Caco-2 (cell line): ENCODE data around the gene SPSB3. TPM values are rescaled to one million over a fixed set of nuclear protein-coding genes. Genes with fewer than 3 reads are reported as not detected.

Experiments
- BruUV-seq: library from RNA; stranded (reverse); fragments of 400-500 nt; replicated peaks from 2 replicates; lab custom pipeline; 2021; lab: Mats Ljungman, UMichigan
- CTCF ChIA-PET: fragments of 300-600 bp; sonication (Branson Sonifier 250); formaldehyde crosslinking; loops from one replicate; lab custom pipeline; 2022; ENCODE audit warnings: antibody characterized with exemption; lab: Charles Lee
- POLR2A ChIA-PET: fragments of 300-600 bp; sonication (Branson Sonifier 250); formaldehyde crosslinking; loops from one replicate; lab custom pipeline; 2022; ENCODE audit warnings: antibody characterized with exemption; lab: Charles Lee
- DNase-seq, 2 experiments: peaks; one replicate each; pipeline versions ENCODE4 v3.0.0 to v3.0.0-alpha.2; 2020 to 2022
- H3K27me3 ChIP-seq: replicated peaks from 2 replicates; pipeline ENCODE4 v1.6.0; 2011; ENCODE audit warnings: low read length; ENCODE audit not compliant: control insufficient read depth, insufficient read depth
- H3K36me3 ChIP-seq: 2 replicates; pipeline ENCODE4 v1.5.1; 2011; ENCODE audit warnings: low read length; ENCODE audit not compliant: control insufficient read depth, insufficient read depth
- H3K4me1 ChIP-seq: fragments of 250-450 bp; sonication (Bioruptor Pico); 2 replicates; pipeline ENCODE4 v1.5.1; 2020; ENCODE audit warnings: mild to moderate bottlenecking
- H3K4me3 ChIP-seq: 2 replicates; pipeline ENCODE4 v1.5.1; 2011; ENCODE audit warnings: low read depth, mild to moderate bottlenecking, control low read depth, low read length
- H3K9me3 ChIP-seq: fragments of 250-450 bp; sonication (Bioruptor Pico); 2 replicates; pipeline ENCODE4 v1.5.1; 2020; ENCODE audit warnings: mild to moderate bottlenecking, moderate library complexity
- H3K27ac Mint-ChIP-seq: one replicate; pipeline ENCODE4 v1.8.0; 2022; ENCODE audit warnings: mixed read lengths; ENCODE audit not compliant: unreplicated experiment
- H3K27me3 Mint-ChIP-seq: one replicate; pipeline ENCODE4 v1.8.0; 2022; ENCODE audit warnings: mixed read lengths; ENCODE audit not compliant: insufficient read depth, unreplicated experiment
- H3K36me3 Mint-ChIP-seq: one replicate; pipeline ENCODE4 v1.8.0; 2022; ENCODE audit warnings: mild to moderate bottlenecking, mixed read lengths; ENCODE audit not compliant: insufficient read depth, unreplicated experiment
- H3K4me1 Mint-ChIP-seq: one replicate; pipeline ENCODE4 v1.8.0; 2022; ENCODE audit warnings: low read depth, mixed read lengths; ENCODE audit not compliant: unreplicated experiment
- H3K4me3 Mint-ChIP-seq: one replicate; pipeline ENCODE4 v1.8.0; 2022; ENCODE audit warnings: mild to moderate bottlenecking, moderate library complexity, mixed read lengths; ENCODE audit not compliant: unreplicated experiment
- H3K9me3 Mint-ChIP-seq: one replicate; pipeline ENCODE4 v1.8.0; 2022; ENCODE audit warnings: mixed read lengths; ENCODE audit not compliant: unreplicated experiment
- intact Hi-C: fragments of 100-400 bp; cut with micrococcal nuclease; formaldehyde crosslinking; loops from one replicate; pipeline ENCODE4 v1.10.0; 2022; ENCODE audit not compliant: unreplicated experiment
- total RNA-seq: library from RNA; stranded (reverse); gene quantifications from 2 replicates; pipeline ENCODE4 v1.2.3, GENCODE V29; 2022
- TF ChIP-seq, protein P1 (sequence below), 2 experiments: fragments of 200-600 bp in 1 of 2; IDR thresholded peaks; 1 replicate in 1 of 2; 2 replicates in 1 of 2; pipeline versions ENCODE4 v1.5.1 to v1.8.0; 2011 to 2022; ENCODE audit warnings: antibody characterized with exemption in 1 of 2, control low read depth in 1 of 2, inconsistent platforms in 1 of 2, low read depth in 1 of 2, low read length in 1 of 2, mild to moderate bottlenecking in 1 of 2, moderate library complexity in 1 of 2; ENCODE audit not compliant: insufficient read depth in 1 of 2, severe bottlenecking in 1 of 2, unreplicated experiment in 1 of 2

SPSB3 gene
- total RNA-seq, 1 experiment from 2014 or later: 28.0 TPM

DNA sequence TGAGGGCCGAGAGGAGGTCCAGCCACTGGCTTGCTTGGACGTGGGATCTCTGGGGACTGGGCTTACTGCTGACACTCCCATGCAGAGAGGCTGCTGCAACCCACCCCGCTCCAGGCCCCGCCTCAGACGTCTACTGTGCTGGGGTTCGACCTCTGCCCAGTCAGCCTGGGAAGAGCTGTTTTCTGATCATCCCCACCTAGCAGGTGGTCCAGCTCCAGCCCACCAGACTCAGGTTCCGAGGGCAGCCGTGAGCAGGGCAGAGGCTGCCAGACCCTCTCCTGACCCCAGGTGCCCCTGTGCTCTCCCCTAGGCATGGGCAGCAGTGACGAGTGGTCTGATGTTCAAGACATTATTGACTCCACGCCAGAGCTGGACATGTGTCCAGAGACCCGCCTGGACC, 34.4 kb downstream of the SPSB3 start:
- Mint-ChIP-seq H3K4me1 (no peaks in the 10 kb centered on the region), H3K27me3 (no peaks in the 10 kb centered on the region), H3K9me3 (no peaks in the 10 kb centered on the region), H3K27ac (no peak overlapping the region), H3K4me3 (no peak overlapping the region), H3K36me3 (peaks cover 14% of the 10 kb centered on the region)
- H3K4me1 ChIP-seq: no peaks in the 10 kb centered on the region
- intact Hi-C loops: no loop called here
- ChIA-PET POLR2A (no interaction called here), CTCF (no interaction called here)
- H3K36me3 ChIP-seq: no peaks in the 10 kb centered on the region
- no peak for DNase-seq
- BruUV-seq: no TSS peak
- no peaks in the 10 kb centered on the region for H3K9me3 ChIP-seq
- TF ChIP-seq, protein P1, sequence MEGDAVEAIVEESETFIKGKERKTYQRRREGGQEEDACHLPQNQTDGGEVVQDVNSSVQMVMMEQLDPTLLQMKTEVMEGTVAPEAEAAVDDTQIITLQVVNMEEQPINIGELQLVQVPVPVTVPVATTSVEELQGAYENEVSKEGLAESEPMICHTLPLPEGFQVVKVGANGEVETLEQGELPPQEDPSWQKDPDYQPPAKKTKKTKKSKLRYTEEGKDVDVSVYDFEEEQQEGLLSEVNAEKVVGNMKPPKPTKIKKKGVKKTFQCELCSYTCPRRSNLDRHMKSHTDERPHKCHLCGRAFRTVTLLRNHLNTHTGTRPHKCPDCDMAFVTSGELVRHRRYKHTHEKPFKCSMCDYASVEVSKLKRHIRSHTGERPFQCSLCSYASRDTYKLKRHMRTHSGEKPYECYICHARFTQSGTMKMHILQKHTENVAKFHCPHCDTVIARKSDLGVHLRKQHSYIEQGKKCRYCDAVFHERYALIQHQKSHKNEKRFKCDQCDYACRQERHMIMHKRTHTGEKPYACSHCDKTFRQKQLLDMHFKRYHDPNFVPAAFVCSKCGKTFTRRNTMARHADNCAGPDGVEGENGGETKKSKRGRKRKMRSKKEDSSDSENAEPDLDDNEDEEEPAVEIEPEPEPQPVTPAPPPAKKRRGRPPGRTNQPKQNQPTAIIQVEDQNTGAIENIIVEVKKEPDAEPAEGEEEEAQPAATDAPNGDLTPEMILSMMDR (IDR thresholded peaks at IDR 0.05; ENCODE audit: insufficient read depth in 1 of 2, low read depth in 1 of 2, low read length in 1 of 2, severe bottlenecking in 1 of 2, unreplicated experiment in 1 of 2): no peak
- no peaks in the 10 kb centered on the region for H3K27me3 ChIP-seq
- no peak overlapping the region for H3K4me3 ChIP-seq

DNA sequence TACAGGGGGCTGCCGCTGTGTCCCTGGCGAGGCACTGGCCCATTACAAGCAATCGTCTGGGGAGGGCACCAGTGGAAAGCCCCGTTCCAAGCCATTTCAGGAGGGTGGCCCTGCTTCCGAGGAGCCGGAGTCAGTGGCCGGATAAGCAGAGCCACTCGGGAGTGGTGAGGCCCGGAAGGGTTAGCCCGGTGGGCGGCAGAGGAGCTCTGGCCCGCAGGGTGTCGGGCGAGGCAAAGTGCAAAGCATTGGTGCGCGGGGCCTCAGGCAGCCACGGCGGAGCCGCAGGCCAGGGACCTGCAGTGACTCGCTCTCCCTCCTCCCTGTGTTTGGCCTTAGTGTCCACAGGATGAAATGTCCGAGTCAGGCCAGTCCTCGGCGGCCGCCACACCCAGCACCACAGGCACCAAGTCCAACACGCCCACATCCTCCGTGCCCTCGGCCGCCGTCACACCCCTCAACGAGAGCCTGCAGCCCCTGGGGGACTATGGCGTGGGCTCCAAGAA, 35.6 kb downstream of the SPSB3 start:
- H3K4me3 ChIP-seq: no peak overlapping the region
- H3K9me3 ChIP-seq: no peaks in the 10 kb centered on the region
- no peak for DNase-seq
- no peaks in the 10 kb centered on the region for H3K4me1 Mint-ChIP-seq
- TF ChIP-seq, protein P1 (IDR thresholded peaks at IDR 0.05; ENCODE audit: insufficient read depth in 1 of 2, low read depth in 1 of 2, low read length in 1 of 2, severe bottlenecking in 1 of 2, unreplicated experiment in 1 of 2): no peak
- no peak overlapping the region for H3K4me3 Mint-ChIP-seq
- H3K9me3 Mint-ChIP-seq: no peaks in the 10 kb centered on the region
- H3K27me3 ChIP-seq: no peaks in the 10 kb centered on the region
- CTCF ChIA-PET: no interaction called here
- no peaks in the 10 kb centered on the region for H3K27me3 Mint-ChIP-seq
- H3K4me1 ChIP-seq: no peaks in the 10 kb centered on the region
- intact Hi-C loops: no loop called here
- H3K27ac Mint-ChIP-seq: no peak overlapping the region
- no peaks in the 10 kb centered on the region for H3K36me3 ChIP-seq
- BruUV-seq: no TSS peak
- peaks cover 19% of the 10 kb centered on the region for H3K36me3 Mint-ChIP-seq
- POLR2A ChIA-PET: no interaction called here

DNA sequence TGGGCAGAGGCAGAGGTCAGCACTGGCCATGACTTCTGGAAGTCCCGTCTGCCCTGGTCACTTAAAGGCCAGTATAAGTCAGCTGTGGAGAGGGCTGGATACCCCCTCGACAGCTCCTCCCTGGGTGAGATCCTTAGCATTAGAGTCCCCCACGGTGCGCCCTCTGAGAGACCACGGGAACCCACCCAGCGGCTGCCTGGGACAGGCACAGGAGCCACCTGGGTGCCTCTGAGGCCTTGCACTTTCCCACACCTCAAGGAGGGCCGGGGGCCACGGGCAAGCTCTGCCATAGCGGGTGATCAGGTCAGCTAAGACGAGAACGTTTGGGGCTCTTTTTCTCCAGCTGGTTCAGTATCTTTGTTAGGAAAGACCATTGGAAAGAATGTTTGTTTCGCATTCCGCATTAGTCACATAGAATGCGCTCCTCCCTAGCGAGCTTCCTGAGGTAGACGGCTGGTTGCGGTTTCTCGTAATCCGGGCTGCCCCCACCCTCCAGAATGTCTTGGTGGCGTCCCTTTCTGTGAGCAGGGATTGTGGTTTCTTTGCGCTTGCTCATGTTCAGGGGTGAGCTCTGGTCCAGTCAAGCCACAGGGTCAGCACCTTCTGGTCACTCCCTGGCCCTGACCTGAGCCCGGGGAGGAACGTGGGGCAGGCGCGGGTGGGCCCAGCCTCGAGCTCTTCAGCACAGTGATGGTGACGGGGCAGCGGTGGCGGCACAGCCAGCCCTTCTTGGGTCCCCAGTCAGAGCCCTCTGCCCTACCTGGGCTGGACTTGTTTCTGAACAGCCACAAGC, 36.3 kb downstream of the SPSB3 start:
- BruUV-seq: no TSS peak
- Mint-ChIP-seq H3K36me3 (peaks cover 19% of the 10 kb centered on the region), H3K27ac (no peak overlapping the region), H3K4me3 (no peak overlapping the region), H3K27me3 (no peaks in the 10 kb centered on the region), H3K9me3 (no peaks in the 10 kb centered on the region), H3K4me1 (no peaks in the 10 kb centered on the region)
- CTCF ChIA-PET: no interaction called here
- intact Hi-C loops: no loop called here
- POLR2A ChIA-PET: no interaction called here
- H3K4me1 ChIP-seq: no peaks in the 10 kb centered on the region
- TF ChIP-seq, protein P1 (IDR thresholded peaks at IDR 0.05; ENCODE audit: insufficient read depth in 1 of 2, low read depth in 1 of 2, low read length in 1 of 2, severe bottlenecking in 1 of 2, unreplicated experiment in 1 of 2): no peak
- no peak overlapping the region for H3K4me3 ChIP-seq
- H3K36me3 ChIP-seq: no peaks in the 10 kb centered on the region
- no peak for DNase-seq
- H3K27me3 ChIP-seq: no peaks in the 10 kb centered on the region
- H3K9me3 ChIP-seq: no peaks in the 10 kb centered on the region
